NK-92 (cell line): ENCODE data around the gene RAB11FIP4.
"Not testable (repeated sequence)": the region's sequence is repeated elsewhere in the genome, so short reads cannot be mapped to it uniquely, and the experiment has no call there.

Experiments used
- DNase-seq: peaks from one replicate; lab custom pipeline; 2025; ENCODE audit not compliant: unreplicated experiment; lab: John Stamatoyannopoulos, UW

Gene RAB11FIP4

DNA sequence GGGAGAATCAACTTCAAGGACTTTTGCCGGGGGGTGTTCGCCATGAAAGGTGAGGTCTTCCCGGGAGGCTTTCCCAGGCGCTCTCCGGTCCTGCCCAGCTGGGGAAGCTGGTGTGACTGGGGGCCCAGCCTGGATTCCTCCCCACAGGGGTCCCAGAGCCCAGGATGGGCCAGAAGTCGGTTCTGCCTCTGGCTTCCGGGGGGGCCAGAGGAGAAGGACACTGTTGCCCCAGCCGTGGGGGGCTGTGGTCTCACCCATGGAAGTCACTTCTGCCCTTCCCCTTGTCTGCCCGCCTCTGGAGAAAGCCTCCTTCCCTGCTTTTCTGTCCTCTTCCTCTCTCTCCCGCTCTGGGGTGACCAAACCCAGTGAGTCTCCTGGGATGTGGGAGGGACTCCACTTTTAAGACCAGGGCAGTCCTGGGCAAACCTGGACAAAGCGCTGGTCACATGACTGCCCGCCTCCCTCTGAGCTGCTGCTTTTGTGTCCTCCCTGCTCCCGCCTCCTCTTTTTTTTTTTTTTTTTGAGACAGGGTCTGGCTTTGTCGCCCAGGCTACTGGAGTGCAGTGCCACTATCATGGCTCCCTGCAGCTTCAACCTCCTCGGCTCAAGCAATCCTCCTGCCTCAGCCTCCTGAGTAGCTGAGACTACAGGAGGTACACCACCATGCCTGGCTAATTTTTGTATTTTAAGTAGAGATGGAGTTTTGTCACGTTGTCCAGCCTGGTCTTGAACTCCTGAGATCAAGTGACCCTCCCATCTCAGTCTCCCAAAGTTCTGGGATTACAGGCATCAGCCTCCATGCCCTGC, 40.6 kb downstream of the RAB11FIP4 start:
- DNase-seq, result no peak

DNA sequence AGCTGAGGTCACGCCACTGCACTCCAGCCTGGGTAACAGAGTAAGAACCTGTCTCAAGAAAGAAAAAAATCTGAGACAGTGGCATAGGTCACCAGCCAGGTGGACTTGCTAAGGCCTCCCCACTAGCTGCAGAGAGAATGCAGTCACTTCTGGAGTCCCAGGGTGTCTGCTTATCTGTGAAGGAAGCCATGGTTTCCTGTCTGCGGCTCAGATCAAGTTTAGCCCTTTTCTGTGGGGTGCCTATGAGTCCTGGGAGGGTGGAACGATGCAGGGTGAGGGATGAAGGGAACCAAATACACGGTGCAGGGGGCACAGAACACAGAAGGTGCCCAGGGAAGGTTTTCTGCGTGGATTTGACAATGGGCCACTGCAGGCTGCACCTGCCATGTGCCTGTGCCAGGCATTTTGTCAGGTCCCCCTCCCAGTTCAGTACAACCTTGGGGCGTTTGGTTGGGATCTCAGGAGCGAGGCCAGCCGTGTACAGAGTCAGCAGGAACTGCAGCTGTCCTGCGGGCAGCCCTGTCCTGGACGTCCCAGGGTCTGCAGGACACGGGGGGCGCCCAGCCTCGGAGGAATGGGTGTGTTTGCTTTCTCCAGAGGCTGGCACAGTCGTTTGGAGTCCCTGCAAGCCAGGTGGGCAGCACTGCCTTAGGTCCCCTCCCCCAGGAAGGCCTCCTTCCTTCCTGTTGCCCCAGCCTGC, 41.8 kb downstream of the RAB11FIP4 start:
- no peak for DNase-seq

DNA sequence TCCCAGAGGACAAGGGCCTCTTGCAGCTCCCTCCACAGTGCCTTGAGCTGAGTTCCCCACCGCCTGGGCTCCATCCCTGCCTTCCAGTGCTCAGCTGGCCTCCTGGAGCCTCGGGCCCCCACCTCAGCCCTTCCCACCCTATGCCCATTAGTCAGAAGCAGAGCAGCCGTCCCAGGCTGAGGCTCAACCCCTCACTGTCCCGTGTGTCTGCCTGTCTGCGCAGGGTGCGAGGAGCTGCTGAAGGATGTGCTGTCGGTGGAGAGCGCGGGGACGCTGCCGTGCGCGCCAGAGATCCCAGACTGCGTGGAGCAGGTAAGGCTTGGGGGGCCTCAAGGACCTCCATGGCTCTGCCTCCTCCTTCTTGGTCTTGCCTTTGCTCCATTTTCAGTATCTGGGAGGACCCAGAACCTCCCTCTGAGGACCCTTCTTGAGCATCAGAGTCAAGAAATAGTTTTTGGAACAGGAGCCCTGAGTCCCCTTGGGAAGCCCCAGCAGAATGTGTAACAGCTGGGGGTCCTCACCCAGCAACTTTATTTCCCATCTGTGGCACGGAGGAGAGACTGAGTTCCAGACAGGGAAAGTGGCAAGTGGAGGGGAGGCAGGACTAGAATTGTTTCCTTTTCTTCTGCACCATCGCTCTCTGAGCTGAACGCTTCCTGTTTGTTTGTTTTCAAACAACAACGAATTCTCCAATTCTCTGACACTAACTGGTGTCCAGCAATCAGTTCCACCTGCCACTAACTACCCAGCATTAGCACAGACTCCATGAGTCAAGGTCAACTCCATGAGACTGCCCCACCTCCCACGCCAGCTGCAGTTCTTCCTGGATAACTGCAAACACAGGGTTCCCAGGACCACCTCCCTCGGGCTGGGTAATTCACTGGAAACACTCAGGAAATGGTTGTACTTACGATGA, 42.6 kb downstream of the RAB11FIP4 start:
- no peak for DNase-seq

DNA sequence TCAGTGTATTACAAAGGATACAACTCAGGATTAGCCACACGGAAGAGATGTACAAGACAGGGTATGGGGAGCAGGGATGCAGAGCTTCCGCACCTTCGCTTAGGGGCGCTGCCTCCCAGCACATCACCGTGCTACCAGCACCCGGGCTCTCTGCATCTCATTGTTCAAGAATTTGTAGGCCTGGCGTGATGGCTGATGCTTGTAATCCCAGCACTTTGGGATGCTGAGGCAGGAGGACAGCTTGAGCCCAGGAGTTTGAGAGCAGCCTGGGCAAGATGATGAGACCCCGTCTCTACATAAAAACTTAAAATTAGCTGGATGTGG, 43.2 kb downstream of the RAB11FIP4 start:
- no peak for DNase-seq

DNA sequence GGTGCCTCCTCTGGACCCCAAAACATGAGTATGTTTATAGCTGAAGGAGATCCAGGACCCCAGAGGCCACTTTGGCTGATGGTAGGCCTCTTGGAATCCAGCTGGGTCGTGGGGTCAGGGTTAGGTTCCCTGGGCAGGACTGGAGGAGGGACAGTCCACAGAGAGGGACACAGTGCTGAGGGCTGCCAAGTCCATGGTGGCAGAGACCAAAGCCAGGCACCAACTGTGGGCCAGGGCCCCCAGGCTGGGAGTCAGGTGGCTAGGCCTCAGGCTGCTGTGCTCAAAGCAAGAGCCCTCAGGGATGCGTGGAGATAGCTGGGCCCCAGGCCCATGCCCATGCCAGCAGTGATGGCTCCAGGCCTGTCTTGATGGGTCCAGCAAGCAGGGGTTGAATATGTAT, 44.1 kb downstream of the RAB11FIP4 start:
- DNase-seq, result no peak

DNA sequence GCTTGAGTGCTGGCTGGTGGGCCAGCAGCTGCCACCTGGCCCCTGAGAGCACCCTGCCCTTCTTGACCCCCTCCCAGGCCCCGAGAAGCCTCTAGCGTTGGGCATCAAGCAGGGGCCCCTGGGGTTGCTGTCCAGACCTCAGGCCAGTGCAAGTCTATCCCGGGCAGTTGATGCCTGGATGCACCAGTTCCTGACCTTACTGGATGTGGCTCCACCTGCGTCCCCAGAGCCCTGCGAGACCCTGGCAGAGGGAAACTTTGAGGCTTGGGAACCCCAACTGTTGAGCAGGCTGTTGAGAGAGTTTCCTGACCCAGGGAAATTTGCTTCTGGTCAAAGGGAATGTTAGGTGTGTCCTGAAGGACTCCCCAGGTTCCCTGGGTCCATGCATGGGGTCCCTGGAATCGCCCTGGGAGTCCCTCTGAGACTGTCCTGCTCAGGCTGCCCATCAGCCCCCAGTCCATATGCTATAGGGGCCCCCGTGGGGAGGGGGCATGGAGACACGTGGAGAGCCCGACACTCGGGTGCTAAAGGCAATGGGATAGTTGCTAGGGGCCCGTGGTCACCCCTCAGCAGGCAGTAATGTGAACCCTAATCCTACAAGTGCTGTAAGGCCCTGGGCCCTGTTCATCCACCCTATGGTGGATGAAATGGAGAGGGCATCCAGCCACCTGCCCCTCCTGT, 46.4 kb downstream of the RAB11FIP4 start:
- DNase-seq, result no peak

DNA sequence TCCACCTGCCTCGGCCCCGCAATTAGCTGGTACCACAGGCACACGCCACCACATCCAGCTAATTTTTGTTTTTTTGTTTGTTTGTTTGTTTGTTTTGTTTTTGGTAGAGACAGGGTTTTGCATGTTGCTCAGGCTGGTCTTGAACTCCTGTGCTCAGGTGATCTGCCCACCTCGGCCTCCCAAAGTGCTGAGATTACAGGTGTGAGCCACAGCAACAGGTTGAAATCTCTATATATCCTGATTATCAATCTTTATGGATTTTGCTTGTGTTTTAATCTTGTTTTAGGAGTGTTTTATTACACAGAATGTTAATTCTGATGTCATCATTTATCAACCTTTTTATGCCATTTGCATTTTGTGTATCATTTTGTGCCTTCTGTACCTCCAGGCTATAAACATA, 48.2 kb downstream of the RAB11FIP4 start:
- no peak for DNase-seq

DNA sequence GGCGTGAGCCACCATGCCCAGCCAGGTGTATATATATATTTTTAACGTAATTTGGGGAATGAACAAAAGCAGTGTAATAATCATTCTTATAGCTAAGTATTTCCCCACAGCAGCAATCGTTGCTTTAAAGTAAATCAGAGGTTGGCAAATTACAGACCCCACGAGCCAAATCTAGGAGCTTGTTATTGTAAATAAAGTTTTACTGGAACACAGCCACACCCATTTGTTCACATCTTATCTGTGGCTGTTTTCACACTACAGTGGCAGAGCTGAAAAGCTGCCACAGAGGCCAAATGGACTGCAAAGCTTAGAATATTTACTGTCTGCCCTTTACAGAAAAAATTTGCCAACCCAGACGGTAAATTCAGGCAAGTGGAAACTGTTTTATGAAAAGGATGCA, 50.8 kb downstream of the RAB11FIP4 start:
- no peak for DNase-seq

DNA sequence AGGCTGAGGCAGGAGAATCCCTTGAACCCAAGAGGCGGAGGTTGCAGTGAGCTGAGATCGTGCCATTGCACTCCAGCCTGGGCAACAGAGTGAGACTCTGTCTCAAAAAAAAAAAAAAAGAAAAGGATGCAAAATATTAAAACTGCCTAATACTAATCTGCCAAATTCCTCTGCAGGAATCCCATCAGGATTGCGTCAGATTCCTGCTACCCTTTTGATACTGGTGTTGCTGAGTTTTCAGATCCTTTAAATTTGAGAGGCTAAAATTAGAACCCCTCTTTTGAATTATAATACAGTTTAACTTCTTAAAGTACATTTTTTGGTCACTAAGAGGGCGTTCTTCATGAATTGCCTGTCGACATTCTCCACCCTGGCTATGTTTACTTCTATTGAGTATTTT, 51.4 kb downstream of the RAB11FIP4 start:
- DNase-seq, result not testable (repeated sequence)

DNA sequence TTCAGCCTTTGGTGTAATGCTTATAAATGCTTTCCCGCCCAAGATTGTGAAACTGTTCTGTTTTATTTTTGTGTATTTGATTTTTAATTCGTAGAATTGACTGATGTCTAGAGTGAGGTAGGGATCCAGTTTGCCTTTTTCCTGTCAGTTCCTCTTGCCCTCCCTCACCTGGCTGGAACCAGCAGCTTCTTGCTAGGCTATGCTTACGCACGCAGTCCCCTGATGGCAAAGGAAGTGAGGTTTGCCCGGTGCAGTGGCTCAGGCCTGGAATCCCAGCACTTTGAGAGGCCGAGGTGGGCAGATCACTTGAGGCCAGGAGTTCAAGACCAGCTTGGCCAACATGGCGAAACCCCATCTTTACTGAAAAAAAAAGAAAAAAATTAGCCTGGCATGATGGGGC, 51.9 kb downstream of the RAB11FIP4 start:
- DNase-seq, result no peak

DNA sequence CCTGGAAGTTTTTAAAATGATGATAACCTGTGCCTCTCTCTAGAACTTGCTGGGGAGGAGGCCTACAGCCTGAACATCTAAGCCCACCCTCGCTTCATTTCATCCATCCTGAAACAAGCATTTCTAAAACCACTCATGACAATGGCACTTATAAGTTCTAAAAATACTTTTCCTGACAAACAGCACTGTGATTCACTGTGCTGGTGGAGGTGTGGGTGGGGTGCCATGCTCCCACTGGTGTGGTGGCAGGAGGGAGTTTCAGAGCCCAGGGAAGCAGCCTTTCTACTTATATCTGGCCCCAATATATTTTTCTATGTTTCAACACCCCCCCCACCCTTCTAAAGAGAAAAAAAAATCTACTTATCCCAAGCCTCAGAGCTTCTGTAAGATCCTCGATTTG, 52.6 kb downstream of the RAB11FIP4 start:
- no peak for DNase-seq

DNA sequence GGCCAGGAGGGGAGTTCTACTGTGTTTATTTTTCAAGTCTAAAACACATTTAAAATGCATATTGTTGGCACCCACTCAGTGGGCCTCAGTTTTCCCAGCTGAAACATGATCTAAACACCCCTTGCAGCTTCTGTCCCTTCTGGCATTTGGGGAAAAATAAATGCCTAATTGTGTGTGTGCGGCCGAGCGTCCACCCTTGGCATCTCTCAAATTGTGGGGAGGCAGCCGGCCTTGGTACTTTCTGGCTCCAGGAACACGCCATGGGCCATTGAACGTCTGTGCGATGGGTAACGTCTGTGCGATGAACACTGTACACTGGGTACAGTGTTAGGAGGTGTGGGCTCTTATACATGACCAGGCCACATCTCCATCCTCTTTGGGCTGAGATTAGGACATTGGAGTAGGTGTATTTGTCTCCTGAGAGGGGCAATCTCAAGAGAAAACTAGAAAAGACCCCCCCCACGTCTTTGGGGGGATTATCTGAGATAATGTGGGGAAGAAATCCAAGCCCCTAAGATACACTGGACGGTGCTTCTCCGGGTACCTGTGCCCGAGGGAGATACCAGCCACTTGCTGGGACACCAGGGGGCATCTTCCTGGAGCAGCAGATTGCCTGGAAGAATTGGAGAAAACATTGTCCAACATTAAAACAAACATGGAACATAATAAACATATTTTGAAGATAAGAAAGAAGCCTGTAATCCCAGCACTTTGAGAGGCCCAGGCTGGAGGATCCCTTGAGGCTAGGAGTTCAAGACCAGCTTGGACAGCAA, 54.9 kb downstream of the RAB11FIP4 start:
- DNase-seq, result no peak

DNA sequence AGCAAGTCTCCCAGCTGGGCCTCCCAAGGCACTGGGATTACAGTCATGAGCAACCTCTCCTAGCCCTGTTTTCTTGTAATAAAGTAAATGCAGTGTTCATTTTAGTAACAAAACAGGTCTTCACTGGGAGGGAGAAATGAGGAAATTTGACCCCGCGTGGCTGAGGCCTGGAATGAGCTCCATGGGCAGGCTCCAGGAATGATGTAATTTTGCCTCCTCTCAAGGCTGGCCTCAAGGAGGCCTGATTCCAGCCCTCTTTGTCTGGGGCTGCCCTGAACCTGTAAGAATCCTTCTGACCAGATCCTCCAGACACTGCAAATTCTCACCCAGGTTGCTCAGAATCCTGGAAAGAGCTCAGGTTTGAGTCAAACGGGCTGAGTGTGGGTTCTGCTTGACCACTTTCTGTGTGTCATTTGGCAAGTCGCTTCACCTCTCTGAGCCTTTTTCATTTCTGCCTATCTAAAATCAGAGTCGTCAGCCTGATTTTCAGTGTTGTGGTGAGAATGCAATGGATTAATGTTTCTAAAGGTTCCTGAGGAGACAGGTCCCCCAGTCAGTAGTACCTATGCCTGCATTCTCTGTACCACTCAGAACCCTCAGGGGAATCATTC, 57.1 kb downstream of the RAB11FIP4 start:
- no peak for DNase-seq

DNA sequence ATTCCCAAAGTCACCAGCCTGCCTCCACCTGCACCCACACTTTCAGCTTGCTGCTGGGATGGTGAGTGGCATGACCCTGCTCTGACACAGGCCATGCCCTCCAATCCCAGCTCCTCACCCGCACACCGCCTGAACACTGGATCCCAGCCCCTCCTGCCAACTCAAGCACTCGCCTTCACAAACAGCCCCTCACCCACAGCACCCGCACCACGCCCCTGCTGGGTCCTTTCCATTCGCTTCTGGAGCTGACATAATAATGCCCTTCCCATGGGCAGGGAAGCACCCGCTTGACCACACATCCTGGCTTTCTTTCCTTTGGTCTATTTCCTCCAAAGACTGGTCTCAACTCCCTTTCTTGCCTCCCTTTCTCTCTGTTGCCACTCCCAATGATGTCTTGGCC, 57.6 kb downstream of the RAB11FIP4 start:
- no peak for DNase-seq

DNA sequence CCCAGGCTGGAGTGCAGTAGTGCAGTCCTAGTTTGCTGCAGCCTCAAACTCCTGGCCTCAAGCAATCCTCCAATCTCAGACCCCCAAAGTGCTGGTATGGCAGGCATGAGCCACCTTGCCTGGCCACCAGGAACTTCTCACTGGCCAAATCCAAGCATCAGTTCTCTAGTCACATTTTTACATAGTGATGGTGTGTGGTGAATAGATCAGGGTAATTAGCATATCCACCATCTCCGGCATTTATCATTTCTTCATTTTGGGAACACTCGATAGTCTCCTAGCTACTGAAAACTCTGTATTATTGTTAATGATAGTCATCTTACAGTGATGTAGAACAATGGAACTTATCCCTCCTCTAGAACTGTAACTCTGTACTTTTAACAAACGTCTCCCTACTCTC, 58.3 kb downstream of the RAB11FIP4 start:
- DNase-seq, result no peak

DNA sequence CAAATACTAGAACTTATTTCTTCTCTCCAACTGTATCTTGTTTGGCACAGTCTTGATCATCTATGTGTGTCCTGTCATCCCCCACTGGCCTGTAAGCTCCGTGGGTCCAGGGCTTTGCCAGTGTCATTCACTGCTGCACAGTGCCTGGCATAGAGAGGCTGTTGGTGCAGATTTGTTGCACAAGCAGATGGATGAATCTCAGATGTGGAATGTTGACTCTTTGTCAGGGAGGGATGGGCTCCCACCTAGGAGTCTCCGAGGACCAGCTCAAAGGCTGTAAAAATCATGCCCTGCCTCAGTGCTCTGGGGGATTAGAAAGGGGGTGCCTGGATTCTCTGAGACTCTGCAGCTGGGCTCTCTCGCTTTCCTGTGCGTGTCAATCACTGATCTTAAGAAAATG, 60.6 kb downstream of the RAB11FIP4 start:
- DNase-seq, result no peak

DNA sequence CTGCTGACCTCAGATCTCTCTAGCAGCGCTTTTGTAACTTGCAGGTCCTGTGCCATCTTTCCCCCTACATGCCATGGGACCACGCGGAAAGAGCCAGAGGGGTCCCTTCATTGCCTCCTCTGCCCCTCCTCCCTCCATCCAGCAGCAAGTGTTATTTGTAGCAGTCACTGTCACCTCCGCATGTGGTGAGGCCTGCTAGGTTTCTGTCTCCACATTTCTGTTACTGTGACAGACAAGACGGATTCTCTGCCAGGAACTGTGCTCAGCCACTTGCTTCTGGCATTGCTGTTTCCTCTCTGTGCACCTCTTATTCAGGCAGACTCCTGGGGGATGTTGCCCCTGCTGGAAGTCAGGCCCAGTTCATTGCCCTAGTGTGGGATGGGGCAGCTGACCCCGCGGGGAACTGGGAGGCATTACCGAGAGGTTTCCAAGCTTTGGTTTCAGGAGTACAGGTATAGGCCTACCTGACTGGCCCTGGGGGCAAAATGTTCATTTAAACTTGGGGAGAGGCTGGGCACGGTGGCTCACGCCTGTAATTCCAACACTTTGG, 61.2 kb downstream of the RAB11FIP4 start:
- DNase-seq, result no peak

DNA sequence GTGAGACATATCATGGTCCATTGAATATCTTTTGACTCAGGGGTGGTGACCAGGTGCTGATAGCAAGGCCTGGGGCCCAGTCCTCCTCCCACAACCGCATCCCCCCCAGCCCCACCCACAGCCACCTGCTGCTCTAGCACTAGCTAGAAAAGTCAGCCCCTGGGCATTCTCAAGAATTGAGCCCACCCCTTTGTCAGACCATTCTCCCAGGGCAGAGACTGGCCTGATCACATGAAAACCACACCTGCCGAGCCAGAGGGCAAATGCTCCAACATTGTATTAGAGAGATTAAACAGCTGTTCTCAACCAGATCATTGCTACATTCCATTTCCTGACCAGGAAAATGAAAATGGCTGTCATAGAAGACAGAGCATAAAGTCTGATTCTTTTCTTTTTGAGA, 62.4 kb downstream of the RAB11FIP4 start:
- no peak for DNase-seq

DNA sequence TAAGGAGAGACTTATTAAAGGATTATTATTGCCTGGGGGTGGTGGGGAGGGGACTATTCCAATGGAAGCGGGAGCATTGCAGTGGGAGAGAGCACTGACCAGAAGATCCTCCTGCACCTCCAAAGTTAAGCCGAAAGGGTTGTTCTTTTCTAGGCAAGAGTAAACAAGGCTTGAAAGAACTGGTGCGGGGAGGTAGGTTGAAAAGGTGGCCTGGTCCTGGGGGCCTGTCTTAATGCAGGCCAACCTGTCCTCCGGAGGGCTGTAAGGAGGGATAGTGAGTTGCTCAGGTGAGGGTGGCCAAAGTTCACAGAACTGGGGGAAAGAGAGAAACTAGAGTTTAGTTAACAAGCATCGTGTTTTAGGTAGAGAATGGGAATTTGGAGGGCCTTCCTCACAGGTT, 65.3 kb downstream of the RAB11FIP4 start:
- DNase-seq, result no peak
